Keratinocyte (primary cell): ENCODE data around the gene ADCY4. TPM values are rescaled to one million over a fixed set of nuclear protein-coding genes. Genes with fewer than 3 reads are reported as not detected.

ENCODE experiments used
- DNase-seq: peaks from one replicate; pipeline ENCODE4 v3.0.0-alpha.2; 2011; ENCODE audit warnings: low read depth, missing footprints, low spot score
- FAIRE-seq: peaks from 2 replicates; lab custom pipeline; 2011; peaks lifted over from hg19 to GRCh38; lab: Jason Lieb, UNC
- H2AFZ ChIP-seq: 2 replicates; pipeline ENCODE4 v1.6.0; 2012; ENCODE audit warnings: low read length, control low read depth, inconsistent platforms; ENCODE audit not compliant: control insufficient read depth
- H3K27ac ChIP-seq: 2 replicates; pipeline ENCODE4 v1.5.1; 2011; ENCODE audit warnings: low read length; ENCODE audit not compliant: control insufficient read depth, insufficient read depth
- H3K27me3 ChIP-seq: 3 replicates; pipeline ENCODE4 v1.6.0; 2011; ENCODE audit warnings: low read length; ENCODE audit not compliant: control insufficient read depth, insufficient read depth; ENCODE audit errors: extremely low read depth
- H3K36me3 ChIP-seq, 2 experiments: 2 replicates in 1 of 2; 3 replicates in 1 of 2; pipeline ENCODE4 v1.5.1; 2011; ENCODE audit warnings: low read length in 2 of 2, mild to moderate bottlenecking in 1 of 2; ENCODE audit not compliant: control insufficient read depth in 2 of 2, insufficient read depth in 2 of 2; ENCODE audit errors: extremely low read depth in 1 of 2
- H3K4me1 ChIP-seq: 3 replicates; pipeline ENCODE4 v1.5.1; 2011; ENCODE audit warnings: low read length; ENCODE audit not compliant: control insufficient read depth, insufficient read depth; ENCODE audit errors: extremely low read depth
- H3K4me2 ChIP-seq: 3 replicates; pipeline ENCODE4 v1.6.0; 2011; ENCODE audit warnings: low read depth, low read length; ENCODE audit not compliant: control insufficient read depth, insufficient read depth; ENCODE audit errors: extremely low read depth
- H3K4me3 ChIP-seq, 3 experiments: fragments of 200-600 bp in 1 of 3; sonication (generic) in 1 of 3; 2 replicates in 2 of 3; 3 replicates in 1 of 3; pipeline ENCODE4 v1.5.1; 2011 to 2016; ENCODE audit warnings: low read length in 3 of 3, mild to moderate bottlenecking in 3 of 3, control low read depth in 2 of 3, inconsistent platforms in 1 of 3, low read depth in 1 of 3, mixed read lengths in 1 of 3, mixed run types in 1 of 3, moderate library complexity in 1 of 3; ENCODE audit not compliant: control insufficient read depth in 2 of 3, insufficient read depth in 2 of 3; ENCODE audit errors: extremely low read depth in 1 of 3
- H3K79me2 ChIP-seq: 2 replicates; pipeline ENCODE4 v1.6.0; 2012; ENCODE audit warnings: low read length; ENCODE audit not compliant: control insufficient read depth, insufficient read depth
- H3K9ac ChIP-seq: 3 replicates; pipeline ENCODE4 v1.6.0; 2011; ENCODE audit warnings: low read length; ENCODE audit not compliant: control insufficient read depth, insufficient read depth; ENCODE audit errors: extremely low read depth
- H3K9me1 ChIP-seq: 3 replicates; pipeline ENCODE4 v1.6.0; 2011; ENCODE audit warnings: low read length; ENCODE audit not compliant: control insufficient read depth, insufficient read depth; ENCODE audit errors: extremely low read depth
- H3K9me3 ChIP-seq: 2 replicates; pipeline ENCODE4 v1.5.1; 2012; ENCODE audit warnings: low read depth, low read length; ENCODE audit not compliant: control insufficient read depth
- H4K20me1 ChIP-seq: 3 replicates; pipeline ENCODE4 v1.6.0; 2011; ENCODE audit warnings: low read length; ENCODE audit not compliant: control insufficient read depth, insufficient read depth; ENCODE audit errors: extremely low read depth
- EZH2 ChIP-seq: IDR thresholded peaks from one replicate; pipeline ENCODE4 v1.6.1; 2012; ENCODE audit warnings: inconsistent platforms, mild to moderate bottlenecking, low read length, moderate library complexity
- dilution Hi-C: fragments of 300-500 bp; cut with MboI; formaldehyde crosslinking; loops from one replicate; pipeline ENCODE4 v1.7.0; 2020; ENCODE audit warnings: low sequenced_read_pairs; ENCODE audit not compliant: extremely low pct_ligation_motif_present
- polyA plus RNA-seq, 5 experiments: library from polyadenylated mRNA; depleted of rRNA in 3 of 5; stranded (reverse) in 3 of 5; stranded (forward) in 1 of 5; unstranded in 1 of 5; fragments of >200 nt; gene quantifications; 1 replicate in 1 of 5; 2 replicates in 3 of 5; 3 replicates in 1 of 5; pipeline versions ENCODE4 v1.2.1 to v1.2.3, GENCODE V29; 2011 to 2012; ENCODE audit warnings: missing spikeins in 2 of 5, low read depth in 1 of 5, low replicate concordance in 1 of 5
- TF ChIP-seq, protein P1 (sequence below), 3 experiments: IDR thresholded peaks in 1 of 3; conservative IDR thresholded peaks in 1 of 3; optimal IDR thresholded peaks in 1 of 3; 2 replicates in 2 of 3; 3 replicates in 1 of 3; pipeline versions ENCODE3 to v1.5.1; 2011; ENCODE audit warnings: low read length in 3 of 3, mild to moderate bottlenecking in 3 of 3, moderate library complexity in 2 of 3, control low read depth in 1 of 3, inconsistent platforms in 1 of 3; ENCODE audit not compliant: insufficient read depth in 2 of 3; ENCODE audit errors: extremely low read depth in 1 of 3

ADCY4 gene
- polyA plus RNA-seq, 1 donor (not counting 4 experiments of a cell fraction or from before 2014, with no cell fraction given), result 0.21 TPM

DNA sequence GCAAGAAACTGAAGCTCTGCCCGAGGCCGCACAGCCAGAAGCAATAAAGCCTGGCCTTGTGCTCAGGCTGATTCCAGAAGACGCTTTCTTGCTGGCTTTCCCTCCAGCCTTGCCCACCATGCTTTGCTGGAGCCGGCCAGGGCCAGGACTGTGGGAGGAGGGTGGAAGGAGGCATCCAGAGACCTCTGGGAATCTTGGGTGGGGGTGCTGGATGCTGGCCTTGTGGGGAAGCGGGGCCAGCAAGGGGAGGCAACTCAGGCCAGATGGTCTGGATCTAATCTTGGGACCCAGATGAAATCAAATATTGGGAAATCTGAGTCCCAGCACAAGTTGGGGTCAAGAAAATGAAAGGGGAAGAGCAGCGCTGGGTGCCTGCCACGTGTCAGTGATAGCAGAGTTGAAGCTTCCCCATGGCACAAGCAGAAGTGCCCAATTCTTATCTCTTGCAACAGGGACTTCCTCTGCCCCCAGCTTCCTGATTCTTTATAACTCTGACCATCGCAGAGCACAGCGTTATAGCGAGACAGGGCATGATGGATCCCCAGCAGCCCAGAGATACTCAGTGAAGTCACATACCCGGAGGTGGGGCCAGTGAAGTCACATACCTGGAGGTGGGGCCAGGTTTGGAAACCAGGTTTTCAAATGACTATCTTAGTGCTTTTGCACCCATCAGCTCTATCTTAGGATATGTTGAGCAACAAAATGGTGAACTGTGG lies 57.1 kb downstream of the ADCY4 start:
- H3K9ac ChIP-seq, result no peak overlapping the region
- H3K9me1 ChIP-seq, result no peaks in the 10 kb centered on the region
- no peaks in the 10 kb centered on the region for H3K79me2 ChIP-seq
- H2AFZ ChIP-seq, result no peak overlapping the region
- H4K20me1 ChIP-seq, result no peaks in the 10 kb centered on the region
- H3K4me3 ChIP-seq, result no peak overlapping the region
- H3K4me1 ChIP-seq, result peaks cover 36% of the 10 kb centered on the region
- H3K9me3 ChIP-seq, result no peaks in the 10 kb centered on the region
- no peak for DNase-seq
- no peak for FAIRE-seq
- dilution Hi-C loops, result no loop called here
- no peak overlapping the region for H3K27ac ChIP-seq
- TF ChIP-seq, protein P1, sequence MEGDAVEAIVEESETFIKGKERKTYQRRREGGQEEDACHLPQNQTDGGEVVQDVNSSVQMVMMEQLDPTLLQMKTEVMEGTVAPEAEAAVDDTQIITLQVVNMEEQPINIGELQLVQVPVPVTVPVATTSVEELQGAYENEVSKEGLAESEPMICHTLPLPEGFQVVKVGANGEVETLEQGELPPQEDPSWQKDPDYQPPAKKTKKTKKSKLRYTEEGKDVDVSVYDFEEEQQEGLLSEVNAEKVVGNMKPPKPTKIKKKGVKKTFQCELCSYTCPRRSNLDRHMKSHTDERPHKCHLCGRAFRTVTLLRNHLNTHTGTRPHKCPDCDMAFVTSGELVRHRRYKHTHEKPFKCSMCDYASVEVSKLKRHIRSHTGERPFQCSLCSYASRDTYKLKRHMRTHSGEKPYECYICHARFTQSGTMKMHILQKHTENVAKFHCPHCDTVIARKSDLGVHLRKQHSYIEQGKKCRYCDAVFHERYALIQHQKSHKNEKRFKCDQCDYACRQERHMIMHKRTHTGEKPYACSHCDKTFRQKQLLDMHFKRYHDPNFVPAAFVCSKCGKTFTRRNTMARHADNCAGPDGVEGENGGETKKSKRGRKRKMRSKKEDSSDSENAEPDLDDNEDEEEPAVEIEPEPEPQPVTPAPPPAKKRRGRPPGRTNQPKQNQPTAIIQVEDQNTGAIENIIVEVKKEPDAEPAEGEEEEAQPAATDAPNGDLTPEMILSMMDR (optimal IDR thresholded peaks at IDR 0.05 in 1 of 3, IDR thresholded peaks at IDR 0.05 in 1 of 3, conservative IDR thresholded peaks at IDR 0.05 in 1 of 3; ENCODE audit: extremely low read depth in 1 of 3, insufficient read depth in 2 of 3, low read length in 3 of 3), result no peak
- no peak for TF ChIP-seq EZH2
- no peaks in the 10 kb centered on the region for H3K36me3 ChIP-seq
- H3K4me2 ChIP-seq, result no peak overlapping the region
- H3K27me3 ChIP-seq, result no peaks in the 10 kb centered on the region

- TF ChIP-seq, protein P1 (optimal IDR thresholded peaks at IDR 0.05 in 1 of 3, IDR thresholded peaks at IDR 0.05 in 1 of 3, conservative IDR thresholded peaks at IDR 0.05 in 1 of 3; ENCODE audit: extremely low read depth in 1 of 3, insufficient read depth in 2 of 3, low read length in 3 of 3), result no peak
- TF ChIP-seq EZH2, result no peak
- peaks cover 43% of the 10 kb centered on the region for H3K4me1 ChIP-seq
- FAIRE-seq (no peak), DNase-seq (no peak)
- H2AFZ ChIP-seq, result no peak overlapping the region
- no peak overlapping the region for H3K4me2 ChIP-seq
- no peak overlapping the region for H3K27ac ChIP-seq
- H3K27me3 ChIP-seq, result no peaks in the 10 kb centered on the region
- dilution Hi-C loops, result no loop called here
- H4K20me1 ChIP-seq, result no peaks in the 10 kb centered on the region
- no peak overlapping the region for H3K9ac ChIP-seq
- H3K36me3 ChIP-seq, result no peaks in the 10 kb centered on the region
- no peaks in the 10 kb centered on the region for H3K9me3 ChIP-seq
- H3K9me1 ChIP-seq, result no peaks in the 10 kb centered on the region
- no peaks in the 10 kb centered on the region for H3K79me2 ChIP-seq
- H3K4me3 ChIP-seq, result no peak overlapping the region
Measured at GRCh38 chr14:24277071-24277470, 57.8 kb downstream of the ADCY4 start.
